ENCODE results near the gene SEMA7A.
"Not testable (repeated sequence)": the region's sequence is repeated elsewhere in the genome, so short reads cannot be mapped to it uniquely, and the experiment has no call there.

Gene SEMA7A

DNA sequence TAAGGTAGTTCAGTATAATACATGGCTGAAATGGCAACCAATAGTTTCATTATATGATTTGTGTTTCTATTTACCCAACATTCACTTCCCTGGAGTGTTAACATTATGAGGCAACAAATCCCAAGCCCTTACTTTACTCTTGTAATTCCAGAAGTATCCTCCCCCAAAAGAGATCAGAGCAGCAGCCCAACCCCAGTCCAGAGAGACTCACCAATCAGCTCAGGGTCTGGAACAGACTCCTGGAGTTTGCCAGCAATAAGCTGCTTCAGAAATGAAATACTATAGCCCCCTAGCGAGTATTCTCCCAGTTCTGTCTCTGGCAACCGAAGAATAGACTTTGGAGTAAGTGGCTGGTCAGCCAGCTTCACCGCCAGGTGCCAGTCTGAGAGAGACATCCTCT, 24.7 kb upstream of the SEMA7A start:
- H3K79me2 ChIP-seq (ENCODE audit: control insufficient read depth, low read length), result peaks cover 22% of the 10 kb centered on the region
- H3K4me2 ChIP-seq (ENCODE audit: low read length), result no peak overlapping the region
- no peaks in the 10 kb centered on the region for H3K27me3 ChIP-seq (ENCODE audit: control insufficient read depth, low read length)
- TF ChIP-seq CTCF (IDR thresholded peaks at IDR 0.05; ENCODE audit: low read depth, low read length, poor library complexity, severe bottlenecking) (no peak), EZH2phosphoT487 (IDR thresholded peaks at IDR 0.05; ENCODE audit: borderline replicate concordance, low read length) (no peak)
- no peak overlapping the region for H3K27ac ChIP-seq (ENCODE audit: low read depth, low read length)
- no peaks in the 10 kb centered on the region for H3F3A ChIP-seq (ENCODE audit: control insufficient read depth, insufficient read depth)
- no peaks in the 10 kb centered on the region for H3K9me2 ChIP-seq (replicated peaks; ENCODE audit: control insufficient read depth, low read length)
- H3K4me1 ChIP-seq (ENCODE audit: control insufficient read depth, low read length), result peaks cover 20% of the 10 kb centered on the region
- H3K36me3 ChIP-seq (ENCODE audit: control insufficient read depth, low read length), result peaks cover 12% of the 10 kb centered on the region
- no peak overlapping the region for H3K4me3 ChIP-seq (ENCODE audit: low read length)
- no peaks in the 10 kb centered on the region for H4K20me1 ChIP-seq (ENCODE audit: control insufficient read depth, insufficient read depth, low read depth, low read length)
- no peaks in the 10 kb centered on the region for H3K9me3 ChIP-seq (ENCODE audit: control insufficient read depth, insufficient read depth, low read length)

DNA sequence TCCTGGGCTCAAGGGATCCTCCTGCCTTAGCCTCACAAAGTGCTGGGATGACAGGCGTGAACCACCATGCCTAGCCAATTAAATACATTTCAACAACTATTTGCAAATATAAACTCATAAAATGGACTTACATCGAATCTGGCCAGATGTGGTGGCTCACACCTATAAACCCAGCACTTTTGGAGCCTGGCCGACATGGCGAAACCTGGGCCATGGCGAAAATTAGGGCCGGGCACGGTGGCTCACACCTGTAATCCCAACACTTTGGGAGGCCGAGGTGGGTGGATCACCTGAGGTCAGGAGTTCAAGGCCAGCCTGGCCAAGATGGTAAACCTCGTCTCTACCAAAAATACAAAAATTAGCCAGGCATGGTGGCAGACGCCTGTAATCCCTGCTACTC, 23.3 kb upstream of the SEMA7A start:
- not testable (repeated sequence) for H3K4me3 ChIP-seq (ENCODE audit: low read length); H3K9me3 ChIP-seq (ENCODE audit: control insufficient read depth, insufficient read depth, low read length); H3K27me3 ChIP-seq (ENCODE audit: control insufficient read depth, low read length); H3K9me2 ChIP-seq (replicated peaks; ENCODE audit: control insufficient read depth, low read length); H4K20me1 ChIP-seq (ENCODE audit: control insufficient read depth, insufficient read depth, low read depth, low read length); H3K27ac ChIP-seq (ENCODE audit: low read depth, low read length); H3K4me2 ChIP-seq (ENCODE audit: low read length); H3K4me1 ChIP-seq (ENCODE audit: control insufficient read depth, low read length); H3F3A ChIP-seq (ENCODE audit: control insufficient read depth, insufficient read depth)
- Histone ChIP-seq H3K36me3 (ENCODE audit: control insufficient read depth, low read length) (peaks cover 18% of the 10 kb centered on the region), H3K79me2 (ENCODE audit: control insufficient read depth, low read length) (peaks cover 12% of the 10 kb centered on the region)

GRCh38 chr15:74454764-74455500, 21.2 kb upstream of the SEMA7A start:
- Histone ChIP-seq H3K4me3 (ENCODE audit: low read length) (no peak overlapping the region), H3K27ac (ENCODE audit: low read depth, low read length) (no peak overlapping the region), H3K4me2 (ENCODE audit: low read length) (no peak overlapping the region), H3K36me3 (ENCODE audit: control insufficient read depth, low read length) (peaks cover 25% of the 10 kb centered on the region), H3F3A (ENCODE audit: control insufficient read depth, insufficient read depth) (no peaks in the 10 kb centered on the region), H4K20me1 (ENCODE audit: control insufficient read depth, insufficient read depth, low read depth, low read length) (no peaks in the 10 kb centered on the region), H3K9me3 (ENCODE audit: control insufficient read depth, insufficient read depth, low read length) (no peaks in the 10 kb centered on the region), H3K9me2 (replicated peaks; ENCODE audit: control insufficient read depth, low read length) (no peaks in the 10 kb centered on the region), H3K4me1 (ENCODE audit: control insufficient read depth, low read length) (peaks cover 1% of the 10 kb centered on the region; the same call in 1 of the 2 replicates), H3K27me3 (ENCODE audit: control insufficient read depth, low read length) (no peaks in the 10 kb centered on the region), H3K79me2 (ENCODE audit: control insufficient read depth, low read length) (no peaks in the 10 kb centered on the region)
- TF ChIP-seq EZH2phosphoT487 (IDR thresholded peaks at IDR 0.05; ENCODE audit: borderline replicate concordance, low read length) (no peak), CTCF (IDR thresholded peaks at IDR 0.05; ENCODE audit: low read depth, low read length, poor library complexity, severe bottlenecking) (no peak)

DNA sequence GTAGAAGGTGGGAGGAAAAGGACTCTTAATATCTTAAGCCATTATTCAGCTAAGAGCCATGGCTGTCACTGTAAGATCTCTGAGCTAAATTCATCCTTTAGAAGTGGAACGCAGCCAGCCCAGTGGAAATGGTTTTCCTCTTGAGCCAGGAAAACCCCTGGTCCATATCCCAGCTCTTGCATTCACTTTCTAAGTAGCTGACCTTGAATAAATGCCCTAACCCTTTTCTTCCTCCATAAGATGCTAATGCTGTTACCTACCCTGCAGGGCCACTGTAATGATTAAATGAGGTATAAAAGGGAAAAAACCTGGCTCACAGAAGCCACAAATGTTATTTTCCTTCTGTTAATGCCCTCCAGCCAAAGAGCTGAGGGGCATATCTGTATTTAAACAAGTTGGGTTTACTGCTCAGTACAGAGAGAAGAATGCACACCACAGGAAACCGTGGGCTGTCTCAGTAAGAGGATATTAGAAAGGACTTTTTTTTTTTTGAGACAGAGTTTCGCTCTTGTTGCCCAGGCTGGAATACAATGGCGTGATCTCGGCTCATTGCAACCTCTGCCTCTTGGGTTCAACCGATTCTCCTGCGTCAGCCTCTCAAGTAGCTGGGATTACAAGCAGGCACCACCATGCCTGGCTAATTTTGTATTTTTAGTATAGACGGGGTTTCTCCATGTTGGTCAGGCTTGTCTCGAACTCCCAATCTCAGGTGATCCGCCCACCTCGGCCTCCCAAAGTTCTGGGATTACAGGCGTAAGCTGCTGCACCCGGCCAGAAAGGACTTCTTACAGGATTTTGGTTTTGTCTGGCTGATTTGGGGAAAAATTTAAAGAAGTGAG, 20.4 kb upstream of the SEMA7A start:
- Histone ChIP-seq H3K9me3 (ENCODE audit: control insufficient read depth, insufficient read depth, low read length) (no peaks in the 10 kb centered on the region), H3K9me2 (replicated peaks; ENCODE audit: control insufficient read depth, low read length) (no peaks in the 10 kb centered on the region), H3K4me2 (ENCODE audit: low read length) (no peak overlapping the region), H3K79me2 (ENCODE audit: control insufficient read depth, low read length) (no peaks in the 10 kb centered on the region), H3K27ac (ENCODE audit: low read depth, low read length) (no peak overlapping the region), H3K4me3 (ENCODE audit: low read length) (no peak overlapping the region), H4K20me1 (ENCODE audit: control insufficient read depth, insufficient read depth, low read depth, low read length) (no peaks in the 10 kb centered on the region), H3K27me3 (ENCODE audit: control insufficient read depth, low read length) (no peaks in the 10 kb centered on the region), H3F3A (ENCODE audit: control insufficient read depth, insufficient read depth) (no peaks in the 10 kb centered on the region), H3K4me1 (ENCODE audit: control insufficient read depth, low read length) (no peaks in the 10 kb centered on the region), H3K36me3 (ENCODE audit: control insufficient read depth, low read length) (peaks cover 32% of the 10 kb centered on the region)
- TF ChIP-seq EZH2phosphoT487 (IDR thresholded peaks at IDR 0.05; ENCODE audit: borderline replicate concordance, low read length) (no peak), CTCF (IDR thresholded peaks at IDR 0.05; ENCODE audit: low read depth, low read length, poor library complexity, severe bottlenecking) (no peak)
